K562 (cell line): ENCODE measurements around the gene KCND1. TPM values are rescaled to one million over a fixed set of nuclear protein-coding genes. Genes with fewer than 3 reads are reported as not detected.

Experiments used
- ATF7 ChIP-seq: fragments of 450-650 bp; IDR thresholded peaks from 2 replicates; pipeline ENCODE4 v1.7.1; 2014; ENCODE audit warnings: mild to moderate bottlenecking, moderate library complexity
- CTCFL ChIP-seq: IDR thresholded peaks from 2 replicates; pipeline ENCODE4 v1.6.1; 2011; ENCODE audit warnings: borderline replicate concordance, low read depth, mild to moderate bottlenecking, moderate library complexity, low read length; ENCODE audit not compliant: insufficient read depth, poor library complexity, severe bottlenecking
- MCM2 ChIP-seq: fragments of 450-650 bp; IDR thresholded peaks from 2 replicates; pipeline ENCODE4 v1.6.1; 2017; ENCODE audit warnings: low read depth, mild to moderate bottlenecking
- MEIS2 ChIP-seq: fragments of 450-650 bp; IDR thresholded peaks from 2 replicates; pipeline ENCODE4 v1.6.1; 2014; ENCODE audit warnings: mild to moderate bottlenecking; ENCODE audit not compliant: partially characterized antibody
- MYBL2 ChIP-seq, 2 experiments: fragments of 450-650 bp in 1 of 2; sonication (generic) in 1 of 2; formaldehyde crosslinking in 1 of 2; IDR thresholded peaks; 2 replicates each; pipeline versions ENCODE4 v1.6.1 to v1.8.1; 2017 to 2022; ENCODE audit warnings: borderline replicate concordance in 1 of 2, inconsistent platforms in 1 of 2, low read depth in 1 of 2, mild to moderate bottlenecking in 1 of 2, missing genetic modification reagents in 1 of 2, moderate library complexity in 1 of 2
- NR2C2 ChIP-seq, 2 experiments: fragments of 200-800 bp in 1 of 2; sonication (Bioruptor generic) in 1 of 2; sonication (generic) in 1 of 2; formaldehyde crosslinking in 1 of 2; IDR thresholded peaks; 2 replicates each; pipeline versions ENCODE4 v1.6.1 to v1.8.0; 2016 to 2022; ENCODE audit warnings: mild to moderate bottlenecking in 1 of 2, missing compliant biosample characterization in 1 of 2, missing genetic modification characterization in 1 of 2, missing genetic modification reagents in 1 of 2
- NRF1 ChIP-seq, 2 experiments: fragments of 450-650 bp; IDR thresholded peaks in 1 of 2; conservative IDR thresholded peaks in 1 of 2; 2 replicates each; pipeline ENCODE4 v1.6.1; 2014; ENCODE audit warnings: mild to moderate bottlenecking in 2 of 2
- POLR2A ChIP-seq: fragments of 450-650 bp; conservative IDR thresholded peaks from 2 replicates; pipeline ENCODE4 v1.6.1; 2016
- POLR2B ChIP-seq: fragments of 450-650 bp; IDR thresholded peaks from 2 replicates; pipeline ENCODE4 v1.6.1; 2018; ENCODE audit warnings: low read depth; ENCODE audit not compliant: partially characterized antibody
- SP1 ChIP-seq: sonication (generic); formaldehyde crosslinking; IDR thresholded peaks from 2 replicates; pipeline ENCODE4 v1.8.1; 2022; ENCODE audit warnings: mild to moderate bottlenecking, missing genetic modification reagents
- SRF ChIP-seq, 2 experiments: fragments of 250-450, 450-650 bp in 1 of 2; sonication (Bioruptor Pico) in 1 of 2; sonication (generic) in 1 of 2; formaldehyde crosslinking; IDR thresholded peaks; 2 replicates each; pipeline versions ENCODE4 v1.5.0 to v1.5.1; 2020 to 2022; ENCODE audit warnings: mild to moderate bottlenecking in 1 of 2, missing genetic modification reagents in 1 of 2
- TCF3 ChIP-seq: sonication (generic); formaldehyde crosslinking; IDR thresholded peaks from 2 replicates; pipeline ENCODE4 v1.4.0; 2020; ENCODE audit warnings: mild to moderate bottlenecking, missing genetic modification reagents
- TFAP4 ChIP-seq: sonication (generic); formaldehyde crosslinking; IDR thresholded peaks from 2 replicates; pipeline ENCODE4 v1.8.0; 2022; ENCODE audit warnings: missing genetic modification reagents, mild to moderate bottlenecking, moderate library complexity, borderline replicate concordance
- polyA plus RNA-seq, 8 experiments: library from polyadenylated mRNA; depleted of rRNA in 4 of 8; stranded (reverse) in 5 of 8; unstranded in 3 of 8; fragments of >200 nt; fragmentation: Nextera tagmentation in 2 of 8; fragmentation: Illumina TruSeq in 1 of 8; extraction: Ambion mirVana in 2 of 8; extraction: Trizol in 1 of 8; gene quantifications; 2 replicates each; pipeline versions ENCODE4 v1.2.1 to v1.2.3, GENCODE V29; 2011 to 2014; ENCODE audit warnings: inconsistent platforms in 1 of 8, missing spikeins in 1 of 8
- total RNA-seq, 7 experiments: library from RNA; depleted of rRNA in 6 of 7; stranded (reverse); fragments of >200 nt in 6 of 7; fragmentation: Illumina TruSeq in 2 of 7; extraction: Trizol in 2 of 7; gene quantifications; 2 replicates each; pipeline versions ENCODE4 v1.2.1 to v1.2.3, GENCODE V29; 2011 to 2021; ENCODE audit warnings: low replicate concordance in 1 of 7
- TF ChIP-seq, protein P1 (sequence below): fragments of 200-800 bp; sonication (Bioruptor generic); IDR thresholded peaks from 2 replicates; pipeline ENCODE4 v1.6.1; 2017; ENCODE audit warnings: missing genetic modification characterization, missing compliant biosample characterization
- TF ChIP-seq, protein P2 (sequence below), 2 experiments: fragments of 150-350 bp in 1 of 2; IDR thresholded peaks; 2 replicates each; pipeline ENCODE4 v1.6.1; 2012 to 2016; ENCODE audit warnings: low read depth in 2 of 2, low read length in 2 of 2, mild to moderate bottlenecking in 1 of 2, moderate library complexity in 1 of 2

Gene KCND1
- total and polyA plus RNA-seq, 9 of the 15 experiments (the other 6 are each of a cell fraction or from before 2014, with no cell fraction given): 0.06 to 0.83 (median 0.39) TPM; not detected in 1

- TF ChIP-seq, protein P1, sequence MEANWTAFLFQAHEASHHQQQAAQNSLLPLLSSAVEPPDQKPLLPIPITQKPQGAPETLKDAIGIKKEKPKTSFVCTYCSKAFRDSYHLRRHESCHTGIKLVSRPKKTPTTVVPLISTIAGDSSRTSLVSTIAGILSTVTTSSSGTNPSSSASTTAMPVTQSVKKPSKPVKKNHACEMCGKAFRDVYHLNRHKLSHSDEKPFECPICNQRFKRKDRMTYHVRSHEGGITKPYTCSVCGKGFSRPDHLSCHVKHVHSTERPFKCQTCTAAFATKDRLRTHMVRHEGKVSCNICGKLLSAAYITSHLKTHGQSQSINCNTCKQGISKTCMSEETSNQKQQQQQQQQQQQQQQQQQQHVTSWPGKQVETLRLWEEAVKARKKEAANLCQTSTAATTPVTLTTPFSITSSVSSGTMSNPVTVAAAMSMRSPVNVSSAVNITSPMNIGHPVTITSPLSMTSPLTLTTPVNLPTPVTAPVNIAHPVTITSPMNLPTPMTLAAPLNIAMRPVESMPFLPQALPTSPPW (CRISPR knock-in tag): peak; percentile 56
- TF ChIP-seq NRF1 (conservative IDR thresholded peaks at IDR 0.05 in 1 of 2, IDR thresholded peaks at IDR 0.05 in 1 of 2) (peak; percentile 94 to 95), MYBL2 (IDR thresholded peaks at IDR 0.05; ENCODE audit: low read depth) (peak; percentile 75; the same call in 1 of the 2 replicates), MYBL2 (CRISPR knock-in tag; IDR thresholded peaks at IDR 0.05; ENCODE audit: borderline replicate concordance) (no peak), SP1 (peak; percentile 55; the same call in 1 of the 2 replicates), TFAP4 (CRISPR knock-in tag) (peak; percentile 77; the same call in 1 of the 2 replicates), POLR2B (peak; percentile 48), POLR2A (no peak), MCM2 (no peak), CTCFL (peak; percentile 98), MEIS2 (peak; percentile 87), TCF3 (CRISPR knock-in tag) (peak; percentile 32; the same call in 1 of the 2 replicates), SRF (CRISPR knock-in tag; IDR thresholded peaks at IDR 0.05) (no peak), NR2C2 (CRISPR knock-in tag; IDR thresholded peaks at IDR 0.05) (peak; percentile 89), NR2C2 (tag; IDR thresholded peaks at IDR 0.05) (peak; percentile 96), ATF7 (peak; percentile 64; the same call in 1 of the 2 replicates)
- TF ChIP-seq, protein P2, sequence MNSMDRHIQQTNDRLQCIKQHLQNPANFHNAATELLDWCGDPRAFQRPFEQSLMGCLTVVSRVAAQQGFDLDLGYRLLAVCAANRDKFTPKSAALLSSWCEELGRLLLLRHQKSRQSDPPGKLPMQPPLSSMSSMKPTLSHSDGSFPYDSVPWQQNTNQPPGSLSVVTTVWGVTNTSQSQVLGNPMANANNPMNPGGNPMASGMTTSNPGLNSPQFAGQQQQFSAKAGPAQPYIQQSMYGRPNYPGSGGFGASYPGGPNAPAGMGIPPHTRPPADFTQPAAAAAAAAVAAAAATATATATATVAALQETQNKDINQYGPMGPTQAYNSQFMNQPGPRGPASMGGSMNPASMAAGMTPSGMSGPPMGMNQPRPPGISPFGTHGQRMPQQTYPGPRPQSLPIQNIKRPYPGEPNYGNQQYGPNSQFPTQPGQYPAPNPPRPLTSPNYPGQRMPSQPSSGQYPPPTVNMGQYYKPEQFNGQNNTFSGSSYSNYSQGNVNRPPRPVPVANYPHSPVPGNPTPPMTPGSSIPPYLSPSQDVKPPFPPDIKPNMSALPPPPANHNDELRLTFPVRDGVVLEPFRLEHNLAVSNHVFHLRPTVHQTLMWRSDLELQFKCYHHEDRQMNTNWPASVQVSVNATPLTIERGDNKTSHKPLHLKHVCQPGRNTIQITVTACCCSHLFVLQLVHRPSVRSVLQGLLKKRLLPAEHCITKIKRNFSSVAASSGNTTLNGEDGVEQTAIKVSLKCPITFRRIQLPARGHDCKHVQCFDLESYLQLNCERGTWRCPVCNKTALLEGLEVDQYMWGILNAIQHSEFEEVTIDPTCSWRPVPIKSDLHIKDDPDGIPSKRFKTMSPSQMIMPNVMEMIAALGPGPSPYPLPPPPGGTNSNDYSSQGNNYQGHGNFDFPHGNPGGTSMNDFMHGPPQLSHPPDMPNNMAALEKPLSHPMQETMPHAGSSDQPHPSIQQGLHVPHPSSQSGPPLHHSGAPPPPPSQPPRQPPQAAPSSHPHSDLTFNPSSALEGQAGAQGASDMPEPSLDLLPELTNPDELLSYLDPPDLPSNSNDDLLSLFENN (IDR thresholded peaks at IDR 0.05; ENCODE audit: low read depth in 2 of 2, low read length in 2 of 2): 0 out of 4 replicates have a peak, but pooled peaks of 1 of the 2 experiments have one; percentile 19
Observed at GRCh38 chrX:48917139-48918001, 54.3 kb downstream of the KCND1 start (continued).
